Measurements from ENCODE around the gene LPIN1.

The LPIN1 gene

DNA sequence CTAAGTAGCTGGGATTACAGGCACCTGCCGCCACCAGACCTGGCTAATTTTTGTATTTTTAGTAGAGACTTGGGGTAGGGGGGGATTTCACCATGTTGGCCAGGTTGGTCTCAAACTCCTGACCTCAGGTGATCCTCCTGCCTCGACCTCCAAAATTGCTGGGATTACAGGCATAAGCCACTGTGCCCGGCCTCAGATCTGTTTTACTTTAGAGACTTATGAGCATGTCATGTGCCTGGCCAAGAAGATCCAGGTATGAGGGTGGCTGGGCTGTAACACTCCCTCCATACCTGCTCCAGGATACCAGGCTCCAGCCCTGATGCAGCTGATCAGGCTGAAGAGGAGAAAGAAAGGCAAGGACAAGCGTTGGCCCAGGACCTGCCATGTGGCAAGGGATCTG, 125.0 kb downstream of the LPIN1 start:
- DNase-seq: no peak

DNA sequence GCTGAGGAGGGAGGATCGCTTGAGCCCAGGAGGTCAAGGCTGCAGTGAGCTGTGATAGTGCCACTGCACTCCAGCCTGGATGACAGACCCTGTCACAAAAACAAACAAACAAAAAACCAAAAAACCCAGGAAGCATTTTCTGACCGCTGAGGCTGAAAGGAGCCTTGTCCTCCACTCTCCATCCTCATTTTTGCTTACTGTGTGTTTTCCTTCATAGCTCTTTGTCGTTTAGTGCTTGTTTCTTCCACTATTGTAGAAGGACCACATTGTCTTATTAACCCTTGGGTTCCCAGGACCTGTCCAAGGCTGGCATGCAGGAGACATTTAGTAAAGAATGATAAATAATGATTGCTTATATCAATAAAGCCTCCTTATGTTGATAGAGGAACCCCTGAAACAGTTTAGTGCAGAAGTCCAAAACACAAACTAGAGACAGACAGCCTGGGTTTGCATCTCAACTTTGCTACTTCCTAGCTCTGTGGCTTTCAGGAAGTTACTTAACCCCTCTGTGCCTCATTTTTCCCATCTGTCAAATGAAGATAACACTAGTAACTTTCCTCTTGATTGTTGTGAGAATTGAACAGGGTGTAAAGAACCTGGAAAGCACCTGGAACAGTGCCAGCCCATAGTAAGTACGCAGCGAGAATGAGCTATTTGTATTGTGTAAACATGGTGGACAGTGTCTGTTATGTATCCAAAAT, 126.0 kb downstream of the LPIN1 start:
- DNase-seq: no peak

DNA sequence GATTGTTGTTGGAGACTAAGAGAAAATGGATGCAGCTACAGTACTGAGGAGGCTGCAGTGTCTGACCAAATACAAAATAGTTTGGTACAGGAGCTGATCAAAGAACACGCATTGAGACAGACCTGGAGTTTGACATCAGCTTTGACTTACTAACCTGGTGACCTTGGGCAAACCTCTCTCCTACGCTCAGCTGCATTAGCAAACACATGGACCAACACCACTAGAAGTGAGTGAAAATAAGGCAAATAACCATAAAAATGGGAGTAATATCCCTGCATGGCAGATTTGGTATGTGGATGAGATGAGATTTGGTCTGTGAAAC, 126.5 kb downstream of the LPIN1 start:
- DNase-seq: no peak

DNA sequence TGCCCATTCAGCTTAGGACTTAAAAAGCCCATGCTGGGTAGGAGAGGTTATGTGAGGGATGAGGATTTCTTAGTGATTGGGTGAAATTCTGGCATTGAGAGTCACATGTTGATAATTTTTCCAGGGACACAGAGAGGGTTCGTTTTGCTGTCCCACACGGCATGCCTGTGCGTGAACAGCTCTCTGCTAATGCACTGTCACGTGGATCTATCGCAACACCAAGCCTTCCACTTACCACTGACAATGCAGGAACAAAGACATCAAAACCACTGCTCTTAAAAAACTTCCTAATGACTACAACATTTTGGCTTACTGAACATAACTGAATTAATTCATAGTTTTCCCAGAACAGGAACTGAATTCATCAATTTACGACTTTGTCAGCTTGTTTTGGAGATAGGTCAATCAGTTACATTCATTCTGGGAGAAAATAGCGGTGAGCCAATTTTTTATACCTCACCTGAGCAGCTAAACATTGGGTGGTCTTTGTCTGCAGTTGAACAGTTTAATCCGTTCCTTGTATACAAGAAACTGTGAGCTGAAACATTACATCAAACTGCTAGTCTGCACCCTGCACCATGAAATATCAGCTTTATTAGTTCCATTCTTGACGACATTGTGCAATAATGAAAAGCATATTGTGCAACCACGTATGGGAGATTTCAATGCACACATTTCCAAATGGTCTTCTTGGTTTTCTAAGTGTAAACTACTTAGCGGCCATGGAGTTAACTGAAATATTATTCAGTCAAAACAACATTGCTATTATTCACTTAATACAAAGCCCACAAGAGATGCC, 127.1 kb downstream of the LPIN1 start:
- no peak for DNase-seq

DNA sequence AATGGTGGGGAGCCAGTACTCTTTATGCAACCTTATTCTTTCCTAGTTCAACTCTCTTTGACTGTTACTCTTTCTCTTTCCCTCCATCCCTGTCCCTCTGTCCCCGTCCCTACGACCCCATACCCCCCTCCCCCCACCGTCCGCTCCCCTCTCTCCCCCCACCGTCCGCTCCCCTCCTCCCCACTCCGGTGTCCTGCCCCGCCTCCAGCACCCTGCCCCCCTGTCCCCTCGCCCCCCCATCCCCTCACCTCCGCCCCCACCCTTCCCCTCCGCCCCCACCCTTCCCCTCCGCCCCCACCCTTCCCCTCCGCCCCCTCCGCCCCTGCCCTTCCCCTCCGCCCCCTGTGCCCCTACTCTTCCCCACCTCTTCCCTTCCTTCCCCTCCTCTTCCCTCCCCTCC, 128.4 kb downstream of the LPIN1 start:
- DNase-seq: no peak

DNA sequence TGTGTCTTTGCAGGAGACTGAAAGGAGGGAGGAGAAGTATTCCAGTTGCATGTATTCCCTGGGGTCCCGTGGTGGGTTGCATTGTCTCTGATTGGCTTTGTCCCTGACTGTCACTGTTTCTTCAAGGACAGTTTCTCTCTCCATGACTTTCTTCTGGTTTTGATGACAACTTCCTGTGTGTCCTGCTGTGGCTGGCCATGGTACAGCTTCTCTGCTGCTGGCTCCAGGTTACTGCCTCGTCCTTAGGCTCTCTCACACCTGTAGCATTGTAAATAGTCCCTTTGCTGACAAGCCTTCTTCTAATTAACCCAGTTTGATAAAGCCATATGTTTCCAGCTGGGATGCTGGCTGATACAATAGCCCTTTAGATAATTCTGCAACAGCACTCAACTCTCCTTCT, 129.0 kb downstream of the LPIN1 start:
- no peak for DNase-seq

DNA sequence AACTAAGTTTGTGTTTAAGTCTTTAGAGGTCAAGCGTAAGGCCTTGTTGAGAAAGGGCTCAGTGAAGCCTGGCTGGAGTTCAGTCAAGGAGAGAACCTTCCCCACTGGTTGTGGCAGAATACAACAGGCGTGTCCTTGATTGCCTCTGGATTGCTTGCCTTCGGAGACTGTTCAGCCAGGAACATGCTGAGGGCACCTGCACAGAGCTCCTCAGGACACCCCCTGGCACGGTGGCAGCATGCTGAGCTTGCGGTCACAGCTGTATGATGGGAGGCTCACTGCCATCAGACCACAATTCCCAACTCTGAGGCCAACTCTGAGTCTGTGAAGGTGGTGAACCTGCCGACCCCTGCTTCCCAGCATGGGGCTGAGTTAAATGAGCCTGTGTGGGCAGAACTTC, 130.0 kb downstream of the LPIN1 start:
- no peak for DNase-seq

DNA sequence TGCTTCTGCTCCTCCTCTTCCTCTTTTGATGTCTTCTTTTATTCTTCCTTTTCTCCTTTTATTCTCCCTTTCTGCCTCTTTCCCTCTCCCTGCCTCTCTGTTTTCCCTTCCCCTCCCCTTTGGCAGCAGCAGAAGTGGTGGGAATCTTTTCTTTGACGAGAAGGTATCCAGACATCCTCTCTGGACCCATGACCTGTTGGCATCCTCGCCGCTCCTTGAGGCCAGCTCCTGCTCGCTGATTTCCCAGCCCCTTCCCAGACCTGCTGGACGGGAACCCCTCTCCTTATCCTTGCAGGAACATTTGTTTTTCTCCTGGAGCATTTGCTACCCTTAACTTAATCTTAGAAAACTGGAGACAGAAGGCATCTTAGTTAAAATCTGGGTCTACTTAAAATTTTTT, 130.5 kb downstream of the LPIN1 start:
- DNase-seq: no peak
